ENCODE results near the gene GDPD4. TPM values are rescaled to one million over a fixed set of nuclear protein-coding genes. Genes with fewer than 3 reads are reported as not detected.

The GDPD4 gene
- total and polyA plus RNA-seq, 10 of the 15 experiments (the other 5 are each of a cell fraction or from before 2014, with no cell fraction given): 0.23 TPM; not detected in 9

GRCh38 chr11:77184136-77184860 lies 117.2 kb downstream of the GDPD4 start:
- Histone ChIP-seq H3K4me1 (ENCODE audit: control insufficient read depth, insufficient read depth, low read length) (no peaks in the 10 kb centered on the region), H3K27me3 (replicated peaks in 1 of 2; ENCODE audit: control insufficient read depth in 2 of 2, insufficient read depth in 2 of 2, low read length in 1 of 2) (peaks cover 0 to 4% of the 10 kb centered on the region in 2 experiments; a peak in 2 of 4 replicates), H3K4me3 (no peak overlapping the region), H4K20me1 (ENCODE audit: control insufficient read depth, insufficient read depth) (no peaks in the 10 kb centered on the region), H3K9me3 (replicated peaks; ENCODE audit: control insufficient read depth, insufficient read depth, low read length) (no peaks in the 10 kb centered on the region), H3K27ac (ENCODE audit: control insufficient read depth, insufficient read depth) (no peak overlapping the region), H3K9ac (ENCODE audit: control insufficient read depth, insufficient read depth, low read length) (no peak overlapping the region), H3K79me2 (ENCODE audit: control insufficient read depth, insufficient read depth, low read length) (no peaks in the 10 kb centered on the region), H3K4me2 (ENCODE audit: control insufficient read depth, insufficient read depth) (no peak overlapping the region), H3K36me3 (ENCODE audit: control insufficient read depth in 2 of 2, insufficient read depth in 2 of 2, low read length in 1 of 2) (no peaks in the 10 kb centered on the region), H2AFZ (ENCODE audit: control insufficient read depth, low read depth, low read length) (no peak overlapping the region)
- BruUV-seq (replicated peaks): no TSS peak
- POLR2A ChIA-PET: no interaction called here
- intact Hi-C loops (cut with micrococcal nuclease; ENCODE audit: unreplicated experiment) (no loop called here), in situ Hi-C loops (cut with MboI) (no loop called here)
- CTCF ChIA-PET: interaction anchor here (1.5 kb wide), 1 partner anchor 57 kb away, joined by 5 read pairs; no protein-coding TSS in a partner anchor
- DNase-seq (ENCODE audit: low read depth, low spot score) (no peak), ATAC-seq (no peak), FAIRE-seq (no peak)
- SMC1A ChIA-PET (ENCODE audit: uncharacterized antibody, unreplicated experiment): no interaction called here
- WGBS (ENCODE audit: insufficient coverage, insufficient replicate concordance, low lambda C conversion rate, missing lambda C conversion rate): 37% methylated on average over 14 of the region's 15 CpGs
- RAD21 ChIA-PET (ENCODE audit: unreplicated experiment): no interaction called here
- no peak for TF ChIP-seq E4F1 (IDR thresholded peaks at IDR 0.05; ENCODE audit: borderline replicate concordance, partially characterized antibody)
- no peak for TF ChIP-seq ZNF24 (IDR thresholded peaks at IDR 0.05)
- no peak for TF ChIP-seq SMAD5 (IDR thresholded peaks at IDR 0.05; ENCODE audit: low read depth)
- no peak for TF ChIP-seq BCLAF1 (IDR thresholded peaks at IDR 0.05)
- TF ChIP-seq PKNOX1 (IDR thresholded peaks at IDR 0.05): no peak
- TF ChIP-seq TCF7 (IDR thresholded peaks at IDR 0.05; ENCODE audit: borderline replicate concordance): no peak
- no peak for TF ChIP-seq CEBPB (IDR thresholded peaks at IDR 0.05; ENCODE audit: borderline replicate concordance in 1 of 2, low read depth in 2 of 2, low read length in 2 of 2)
- TF ChIP-seq NR2C2 (IDR thresholded peaks at IDR 0.05; ENCODE audit: borderline replicate concordance, control insufficient read depth, insufficient read length, low read depth): no peak
- no peak for TF ChIP-seq ZBTB4 (CRISPR knock-in tag; IDR thresholded peaks at IDR 0.05)
- no peak for TF ChIP-seq ATF2 (IDR thresholded peaks at IDR 0.05; ENCODE audit: low read length)
- TF ChIP-seq POLR2A (IDR thresholded peaks at IDR 0.05; ENCODE audit: low read depth, low read length): no peak
- no peak for TF ChIP-seq SIN3A (IDR thresholded peaks at IDR 0.05; ENCODE audit: low read depth, low read length)

Data from GM12878 (cell line).